Cardiac fibroblast (primary cell): ENCODE measurements around the gene LAPTM5.

Experiments
- DNase-seq, 2 donors: peaks; one replicate each; pipeline versions ENCODE4 v3.0.0 to v3.0.0-alpha.2; 2010; ENCODE audit warnings: low read depth in 2 of 2
- H3K4me3 ChIP-seq, 2 donors: replicated peaks in 1 of 2; 1 replicate in 1 of 2; 2 replicates in 1 of 2; pipeline ENCODE4 v1.5.1; 2011; ENCODE audit warnings: low read depth in 2 of 2, low read length in 2 of 2, mild to moderate bottlenecking in 2 of 2, moderate library complexity in 1 of 2
- TF ChIP-seq, protein P1 (sequence below): IDR thresholded peaks from one replicate; pipeline ENCODE4 v1.5.1; 2011; ENCODE audit warnings: low read depth, mild to moderate bottlenecking, low read length, inconsistent platforms

The LAPTM5 gene

GRCh38 chr1:30755334-30755733 lies 2.2 kb downstream of the LAPTM5 start:
- no peak for DNase-seq
- H3K4me3 ChIP-seq, result no peak overlapping the region
- TF ChIP-seq, protein P1, sequence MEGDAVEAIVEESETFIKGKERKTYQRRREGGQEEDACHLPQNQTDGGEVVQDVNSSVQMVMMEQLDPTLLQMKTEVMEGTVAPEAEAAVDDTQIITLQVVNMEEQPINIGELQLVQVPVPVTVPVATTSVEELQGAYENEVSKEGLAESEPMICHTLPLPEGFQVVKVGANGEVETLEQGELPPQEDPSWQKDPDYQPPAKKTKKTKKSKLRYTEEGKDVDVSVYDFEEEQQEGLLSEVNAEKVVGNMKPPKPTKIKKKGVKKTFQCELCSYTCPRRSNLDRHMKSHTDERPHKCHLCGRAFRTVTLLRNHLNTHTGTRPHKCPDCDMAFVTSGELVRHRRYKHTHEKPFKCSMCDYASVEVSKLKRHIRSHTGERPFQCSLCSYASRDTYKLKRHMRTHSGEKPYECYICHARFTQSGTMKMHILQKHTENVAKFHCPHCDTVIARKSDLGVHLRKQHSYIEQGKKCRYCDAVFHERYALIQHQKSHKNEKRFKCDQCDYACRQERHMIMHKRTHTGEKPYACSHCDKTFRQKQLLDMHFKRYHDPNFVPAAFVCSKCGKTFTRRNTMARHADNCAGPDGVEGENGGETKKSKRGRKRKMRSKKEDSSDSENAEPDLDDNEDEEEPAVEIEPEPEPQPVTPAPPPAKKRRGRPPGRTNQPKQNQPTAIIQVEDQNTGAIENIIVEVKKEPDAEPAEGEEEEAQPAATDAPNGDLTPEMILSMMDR, result no peak

DNA sequence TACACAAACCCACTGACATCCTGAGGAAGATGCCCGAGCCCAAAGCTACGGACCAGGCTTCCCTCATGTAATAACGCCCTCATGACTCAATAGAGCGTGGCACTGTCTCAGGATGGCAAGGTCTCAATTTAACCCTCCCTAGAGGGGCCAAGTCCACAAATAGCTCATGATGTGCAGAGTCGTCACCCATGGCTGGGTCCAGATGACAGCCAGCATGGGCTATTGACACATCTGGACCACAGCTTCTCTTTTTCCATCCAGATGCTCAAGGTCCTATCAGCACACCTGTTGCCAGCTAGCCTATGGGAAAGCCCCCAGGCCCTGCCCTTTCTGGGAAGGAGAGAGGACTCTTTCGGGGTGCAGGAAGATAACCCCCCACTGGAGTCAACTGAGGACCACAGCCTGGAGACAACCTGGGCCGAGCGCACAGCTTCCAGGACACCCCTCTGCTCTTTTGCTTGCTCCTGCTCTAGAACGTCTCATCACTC lies 2.8 kb downstream of the LAPTM5 start:
- TF ChIP-seq, protein P1, result no peak
- no peak for DNase-seq
- no peak overlapping the region for H3K4me3 ChIP-seq

DNA sequence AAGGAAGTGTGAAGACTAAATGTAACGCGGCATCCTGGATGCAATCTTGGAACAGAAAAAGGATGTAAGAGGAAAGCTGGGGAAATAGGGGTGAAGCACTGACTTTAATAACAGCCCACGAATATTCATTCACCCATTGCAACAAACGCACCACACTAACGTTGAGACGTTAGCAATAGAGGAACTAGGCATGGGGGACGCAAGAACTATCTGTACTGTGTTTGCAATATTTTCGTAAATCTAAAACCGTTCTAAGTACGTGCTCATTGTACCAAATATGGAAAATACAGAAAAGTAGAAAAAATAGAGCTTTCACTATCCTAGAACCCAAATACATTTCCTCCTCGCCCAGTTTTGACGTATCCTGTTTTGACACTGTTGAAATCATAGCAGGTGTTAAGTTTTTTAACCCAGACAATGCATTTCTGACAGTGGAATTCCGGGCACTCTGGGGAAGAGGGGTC lies 3.9 kb downstream of the LAPTM5 start:
- TF ChIP-seq, protein P1, result no peak
- no peak overlapping the region for H3K4me3 ChIP-seq
- DNase-seq, result no peak

GRCh38 chr1:30753118-30753517 lies 4.5 kb downstream of the LAPTM5 start:
- no peak for DNase-seq
- H3K4me3 ChIP-seq, result no peak overlapping the region
- TF ChIP-seq, protein P1, result no peak

DNA sequence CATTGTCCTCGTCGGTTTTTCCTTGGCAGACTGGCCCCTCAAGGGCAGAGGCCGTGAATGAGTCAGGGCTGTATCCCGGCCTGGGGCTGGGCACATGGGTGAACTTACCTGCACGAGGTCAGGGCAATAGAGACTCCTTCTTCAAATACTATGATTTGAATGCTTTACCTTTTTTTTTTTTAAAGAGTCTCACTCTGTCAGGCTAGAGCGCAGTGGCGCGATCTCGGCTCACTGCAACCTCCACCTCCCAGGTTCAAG lies 5.0 kb downstream of the LAPTM5 start:
- DNase-seq, result no peak
- TF ChIP-seq, protein P1, result no peak
- no peak overlapping the region for H3K4me3 ChIP-seq

- DNase-seq, result no peak
- TF ChIP-seq, protein P1, result no peak
- H3K4me3 ChIP-seq, result no peak overlapping the region
These were observed 5.5 kb downstream of the LAPTM5 start for GRCh38 chr1:30751830-30752650.
